ENCODE results near the gene SYNGAP1.

- TF ChIP-seq, protein P1, sequence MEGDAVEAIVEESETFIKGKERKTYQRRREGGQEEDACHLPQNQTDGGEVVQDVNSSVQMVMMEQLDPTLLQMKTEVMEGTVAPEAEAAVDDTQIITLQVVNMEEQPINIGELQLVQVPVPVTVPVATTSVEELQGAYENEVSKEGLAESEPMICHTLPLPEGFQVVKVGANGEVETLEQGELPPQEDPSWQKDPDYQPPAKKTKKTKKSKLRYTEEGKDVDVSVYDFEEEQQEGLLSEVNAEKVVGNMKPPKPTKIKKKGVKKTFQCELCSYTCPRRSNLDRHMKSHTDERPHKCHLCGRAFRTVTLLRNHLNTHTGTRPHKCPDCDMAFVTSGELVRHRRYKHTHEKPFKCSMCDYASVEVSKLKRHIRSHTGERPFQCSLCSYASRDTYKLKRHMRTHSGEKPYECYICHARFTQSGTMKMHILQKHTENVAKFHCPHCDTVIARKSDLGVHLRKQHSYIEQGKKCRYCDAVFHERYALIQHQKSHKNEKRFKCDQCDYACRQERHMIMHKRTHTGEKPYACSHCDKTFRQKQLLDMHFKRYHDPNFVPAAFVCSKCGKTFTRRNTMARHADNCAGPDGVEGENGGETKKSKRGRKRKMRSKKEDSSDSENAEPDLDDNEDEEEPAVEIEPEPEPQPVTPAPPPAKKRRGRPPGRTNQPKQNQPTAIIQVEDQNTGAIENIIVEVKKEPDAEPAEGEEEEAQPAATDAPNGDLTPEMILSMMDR (conservative IDR thresholded peaks at IDR 0.05; ENCODE audit: low read depth, low read length): no peak
- TF ChIP-seq EZH2phosphoT487 (IDR thresholded peaks at IDR 0.05; ENCODE audit: borderline replicate concordance, low read length): no peak
- TF ChIP-seq EZH2 (IDR thresholded peaks at IDR 0.05; ENCODE audit: low read length, unreplicated experiment): no peak
Observed at GRCh38 chr6:33417128-33417902, 2.5 kb upstream of the SYNGAP1 start.
